ENCODE measurements around the gene MYPN.
"Not testable (repeated sequence)": the region's sequence is repeated elsewhere in the genome, so short reads cannot be mapped to it uniquely, and the experiment has no call there.

The MYPN gene

GRCh38 chr10:68137171-68137570 is 27.9 kb downstream of the MYPN start:
- DNase-seq, result peak; percentile 64

DNA sequence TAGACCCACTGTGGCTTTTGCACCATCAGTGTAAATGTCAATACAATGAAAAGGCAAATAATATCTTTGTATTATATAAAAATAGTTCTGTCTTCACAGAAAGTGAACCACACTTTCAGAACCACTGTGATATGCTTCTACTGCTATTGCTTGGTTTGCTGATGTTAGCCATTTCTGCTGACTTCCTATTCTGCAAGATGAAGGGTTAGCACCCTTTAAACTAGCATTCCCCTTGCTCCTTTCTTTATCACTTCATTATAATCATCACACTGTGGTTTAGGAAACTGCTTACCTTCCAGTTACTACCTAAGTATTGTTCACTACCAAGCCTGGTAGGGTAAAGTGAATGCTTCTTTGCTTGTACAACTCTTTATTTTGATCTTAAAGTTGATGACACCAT is 29.2 kb downstream of the MYPN start:
- no peak for DNase-seq

DNA sequence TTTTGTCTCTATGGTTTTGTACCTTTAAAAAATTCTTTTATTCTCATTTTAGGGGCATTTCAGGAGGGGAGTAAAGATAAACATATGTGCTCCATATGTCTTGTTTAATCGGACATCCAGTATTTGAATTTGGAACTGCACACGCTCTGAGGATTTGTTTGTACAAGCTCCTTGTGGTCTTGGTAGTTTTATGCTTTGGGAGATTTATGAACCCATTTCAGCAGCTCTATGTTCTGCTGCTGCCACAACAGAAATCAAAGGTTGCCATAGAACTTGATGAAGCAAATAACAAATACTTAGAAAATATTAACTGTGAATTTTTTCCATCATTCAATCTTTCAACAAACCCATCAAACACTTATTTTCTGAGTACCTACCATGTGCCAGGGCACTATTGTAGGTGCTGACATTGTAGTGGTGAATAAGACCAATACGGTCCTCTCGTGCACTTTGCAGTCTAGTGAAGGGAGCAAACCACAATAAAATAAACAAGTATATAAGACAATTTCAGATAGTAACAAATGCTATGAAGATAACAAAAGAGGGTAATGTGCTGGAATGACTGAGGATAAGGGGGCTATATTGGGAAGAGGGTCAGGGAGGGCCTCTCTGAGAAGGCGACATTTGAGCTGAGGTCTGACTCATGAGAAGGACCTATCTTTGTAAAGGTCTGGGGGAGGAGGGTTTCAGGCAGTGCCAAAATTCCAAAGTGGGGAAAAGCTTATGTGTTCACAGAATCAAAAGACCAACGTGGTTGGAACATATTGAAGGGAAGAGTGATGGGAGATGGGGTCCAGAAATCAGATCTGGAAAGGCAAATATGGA is 30.4 kb downstream of the MYPN start:
- no peak for DNase-seq

GRCh38 chr10:68142761-68143160 is 33.5 kb downstream of the MYPN start:
- DNase-seq, result no peak

DNA sequence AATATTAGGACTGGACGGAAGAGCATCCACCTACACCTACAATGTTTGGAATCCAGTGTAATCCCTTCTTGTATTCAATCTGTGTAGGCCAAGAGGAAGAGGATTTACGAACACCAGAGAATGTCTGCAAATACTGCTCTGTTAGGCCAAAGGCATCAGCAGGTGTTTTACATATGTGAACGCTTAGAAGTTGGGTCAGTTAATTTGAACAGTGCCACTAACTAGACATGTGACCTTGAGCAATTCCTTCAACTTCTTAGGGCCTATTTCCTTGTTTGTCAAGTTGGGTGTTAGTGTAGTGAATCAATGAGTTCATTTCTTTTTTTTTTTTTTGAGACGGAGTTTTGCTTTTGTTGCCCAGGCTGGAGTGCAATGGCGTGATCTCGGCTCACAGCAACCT is 35.4 kb downstream of the MYPN start:
- DNase-seq, result no peak

DNA sequence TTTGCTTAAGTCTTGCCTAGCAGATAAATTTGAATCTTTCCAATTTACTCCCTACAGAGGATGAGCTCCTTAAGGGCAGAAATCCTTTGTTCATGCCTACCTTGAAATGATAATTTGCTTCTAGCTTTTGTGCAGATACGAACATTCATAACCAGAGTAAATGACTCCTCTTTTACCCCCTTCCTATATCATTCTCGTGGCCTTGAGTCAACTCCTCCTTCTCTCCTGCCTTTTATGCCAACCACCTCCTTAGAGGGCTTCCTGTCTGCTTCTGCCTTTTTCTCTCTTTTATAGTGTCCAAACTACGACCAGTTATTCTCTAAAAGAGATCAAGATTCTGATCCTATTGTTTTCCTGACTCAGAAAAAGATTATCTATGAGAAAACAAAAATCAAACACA is 36.4 kb downstream of the MYPN start:
- DNase-seq, result no peak

GRCh38 chr10:68146133-68146532 is 36.8 kb downstream of the MYPN start:
- no peak for DNase-seq

DNA sequence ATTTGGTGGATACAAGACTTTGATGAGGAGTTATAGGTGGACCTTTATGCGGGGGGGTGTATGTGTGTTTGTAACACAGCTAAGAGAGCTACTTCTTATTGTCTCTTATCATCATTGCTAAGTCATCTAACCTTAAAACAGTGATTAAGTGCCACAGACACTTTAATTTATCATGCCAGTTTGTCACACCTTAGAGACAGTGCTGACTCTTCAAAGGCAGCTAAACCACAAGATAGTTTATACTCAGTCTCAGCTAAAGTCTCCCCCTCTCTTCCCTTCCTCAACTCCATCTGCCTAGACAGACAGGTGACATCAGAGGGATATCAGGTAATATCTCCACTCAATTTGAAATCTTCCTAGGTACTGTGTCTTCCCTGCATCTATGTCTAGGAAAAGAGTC is 42.2 kb downstream of the MYPN start:
- DNase-seq, result no peak

DNA sequence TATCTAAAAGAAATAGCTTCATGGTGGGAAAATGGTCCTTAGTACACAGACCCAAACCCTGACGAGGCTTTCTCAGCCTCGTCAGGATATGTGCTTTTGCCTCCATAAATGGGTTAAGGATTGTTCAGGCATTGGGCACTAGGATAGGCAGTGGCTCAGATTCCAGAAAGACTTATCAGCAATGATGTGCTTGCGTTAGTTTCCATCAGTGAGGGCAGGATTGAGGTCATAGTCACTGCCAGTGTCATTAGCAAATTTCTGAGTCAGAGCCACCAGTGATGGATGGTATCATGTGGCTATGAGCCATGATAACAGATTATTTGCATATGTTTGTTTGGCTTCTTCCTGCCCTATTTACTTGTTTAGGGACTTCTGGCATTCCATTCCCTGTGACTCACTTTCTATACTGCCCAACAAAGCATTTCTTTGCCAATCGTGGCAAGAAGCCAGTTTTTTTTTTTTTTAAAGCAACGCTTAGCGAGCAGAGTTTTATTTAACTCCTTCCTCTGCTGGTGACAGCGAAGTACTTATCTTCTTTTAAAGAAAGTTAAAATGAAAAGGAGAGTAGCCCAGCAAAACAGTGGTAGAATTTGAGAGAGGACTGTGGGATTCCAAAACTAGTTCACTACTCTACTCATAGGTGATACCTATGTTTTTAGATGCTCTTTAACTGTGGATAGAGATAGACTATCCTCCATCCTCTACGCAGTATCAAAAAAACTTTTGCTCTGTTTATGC is 44.4 kb downstream of the MYPN start:
- peak; percentile 93 for DNase-seq

- peak; percentile 46 for DNase-seq
Measured at GRCh38 chr10:68154211-68154497, 44.9 kb downstream of the MYPN start.

- DNase-seq, result peak; percentile 37
Measured at GRCh38 chr10:68155615-68156210, 46.4 kb downstream of the MYPN start.

- peak; percentile 71 for DNase-seq
Measured at GRCh38 chr10:68156373-68157185, 47.3 kb downstream of the MYPN start.

DNA sequence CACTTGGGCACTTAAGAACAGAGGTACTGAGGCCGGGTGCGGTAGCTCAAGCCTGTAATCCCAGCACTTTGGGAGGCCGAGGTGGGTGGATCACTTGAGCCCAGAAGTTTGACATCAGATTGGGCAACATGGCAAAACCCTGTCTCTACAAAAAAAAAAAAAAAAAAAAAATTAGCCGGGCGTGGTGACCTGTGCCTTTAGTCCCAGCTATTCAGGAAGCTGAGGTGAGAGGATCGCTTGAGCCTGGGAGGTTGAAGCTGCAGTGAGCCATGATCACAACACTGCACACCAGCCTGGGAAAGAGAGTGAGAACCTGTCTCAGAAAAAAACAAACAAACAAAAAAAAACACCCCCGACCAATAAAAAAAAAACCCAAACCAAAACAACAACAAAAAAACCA is 48.2 kb downstream of the MYPN start:
- not testable (repeated sequence) for DNase-seq

GRCh38 chr10:68158031-68158430 is 48.7 kb downstream of the MYPN start:
- no peak for DNase-seq

GRCh38 chr10:68163735-68164134 is 54.4 kb downstream of the MYPN start:
- no peak for DNase-seq

- DNase-seq, result no peak
Measured at GRCh38 chr10:68165643-68166042, 56.4 kb downstream of the MYPN start.

DNA sequence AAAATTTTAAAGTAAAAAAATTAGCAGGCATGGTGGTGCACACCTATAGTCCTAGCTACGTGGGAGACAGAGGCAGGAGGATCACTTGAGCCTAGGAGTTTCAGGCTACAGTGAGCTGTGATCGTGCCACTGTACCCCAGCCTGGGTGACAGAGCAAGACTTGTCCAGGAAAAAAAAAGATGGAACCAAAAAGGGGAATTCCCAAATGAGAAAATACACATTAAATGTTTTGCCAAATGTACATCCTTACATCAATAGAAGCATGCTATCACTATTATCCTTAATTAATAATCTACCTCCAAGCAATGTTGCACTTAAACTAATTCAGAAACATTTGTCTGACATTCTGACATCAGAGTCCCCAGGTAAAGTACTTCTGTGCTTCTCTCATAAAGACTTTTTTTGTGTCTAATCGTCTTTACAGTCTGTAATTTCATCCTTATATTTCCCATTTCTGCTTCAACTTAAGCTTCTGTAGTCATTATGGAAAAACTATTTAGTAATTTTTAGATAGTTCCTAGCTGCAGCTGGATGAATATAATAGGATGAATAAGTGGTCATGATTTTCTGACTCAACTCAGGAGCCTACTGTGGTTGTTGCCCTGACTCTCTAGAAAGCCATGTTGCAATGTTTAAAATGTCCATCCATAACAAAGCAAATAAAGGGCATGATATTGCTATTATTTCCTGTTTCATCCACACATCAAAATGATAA is 57.7 kb downstream of the MYPN start:
- no peak for DNase-seq

GRCh38 chr10:68167586-68168189 is 58.4 kb downstream of the MYPN start:
- DNase-seq, result no peak

DNA sequence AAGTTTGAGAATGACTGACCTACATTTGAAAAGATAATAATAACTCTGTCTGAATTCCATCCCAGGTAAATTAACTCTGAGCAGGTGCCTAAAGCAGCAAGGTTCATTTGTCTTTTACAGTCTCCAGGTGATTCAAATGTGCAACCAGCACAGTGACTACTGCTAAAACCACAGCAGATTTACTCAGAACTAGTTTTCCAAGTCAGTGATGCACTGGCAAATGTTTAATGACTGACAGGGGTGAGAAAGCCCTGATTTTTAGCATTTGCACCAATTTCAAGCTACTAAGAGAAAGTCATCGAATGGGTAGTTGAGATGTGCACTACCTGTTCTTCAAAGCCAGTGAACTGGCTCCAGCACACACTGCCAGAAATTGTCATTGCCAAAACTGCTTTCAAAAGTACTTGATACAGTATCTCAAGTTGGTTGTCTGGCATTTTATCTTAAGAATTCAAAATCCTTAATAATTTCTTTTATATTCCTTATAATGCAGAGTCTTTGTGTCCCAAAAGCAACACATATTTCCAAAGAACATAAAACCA is 62.3 kb downstream of the MYPN start:
- no peak for DNase-seq

DNA sequence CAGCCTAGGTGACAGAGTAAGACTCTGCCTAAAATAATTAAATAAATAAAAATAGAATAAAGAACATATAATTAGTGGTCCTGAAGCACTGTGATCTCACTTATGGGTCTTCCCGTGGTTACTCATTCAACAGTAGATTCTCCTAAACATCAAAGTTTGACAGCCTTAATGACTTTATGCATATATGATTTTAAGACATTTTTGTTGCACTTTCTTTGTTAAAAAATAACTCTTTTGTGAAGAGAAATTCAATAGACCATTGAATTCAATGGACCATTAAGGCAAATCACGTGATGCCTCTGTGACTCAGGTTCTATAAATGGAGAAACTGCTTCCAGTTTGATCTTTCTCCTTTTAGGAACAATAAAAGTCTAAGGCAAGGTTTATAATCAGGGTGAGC is 63.0 kb downstream of the MYPN start:
- no peak for DNase-seq

- no peak for DNase-seq
Measured at GRCh38 chr10:68175949-68176348, 66.7 kb downstream of the MYPN start.

DNA sequence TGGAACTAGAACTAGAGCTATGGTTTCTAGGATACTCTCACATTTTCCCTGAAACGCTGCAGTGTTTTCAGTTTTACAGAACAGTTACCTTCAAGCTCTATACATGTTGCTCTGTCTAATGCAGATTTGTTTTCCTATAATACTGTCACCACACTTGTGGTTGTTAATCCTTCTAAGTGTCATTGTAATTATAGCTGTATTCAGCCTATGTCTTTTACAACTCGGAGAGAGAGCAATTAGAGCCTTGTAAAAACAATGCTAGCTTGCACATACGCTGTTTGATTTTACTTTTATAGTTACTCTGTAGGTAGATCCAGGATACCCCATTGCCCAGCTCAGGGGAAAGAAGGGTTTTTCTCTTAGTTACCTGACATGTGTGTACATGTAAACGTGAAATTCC is 67.5 kb downstream of the MYPN start:
- no peak for DNase-seq
